Smooth muscle cell of the brain vasculature (primary cell): Measurements from ENCODE around the gene DNAJB7.
A peak's percentile ranks its signal among the peaks of the same experiment; 100 is the strongest.
"Not testable (repeated sequence)": the region's sequence is repeated elsewhere in the genome, so short reads cannot be mapped to it uniquely, and the experiment has no call there.

Experiments used
- DNase-seq: peaks from one replicate; pipeline ENCODE4 v3.0.0-alpha.2; 2012; ENCODE audit warnings: low read depth, low spot score

DNAJB7 gene

GRCh38 chr22:40844951-40845350 is 17.0 kb downstream of the DNAJB7 start:
- no peak for DNase-seq

- DNase-seq: no peak
Measured at GRCh38 chr22:40838486-40838885, 23.4 kb downstream of the DNAJB7 start.

GRCh38 chr22:40834619-40835018 is 27.3 kb downstream of the DNAJB7 start:
- no peak for DNase-seq

- no peak for DNase-seq
Measured at GRCh38 chr22:40829131-40829530, 32.8 kb downstream of the DNAJB7 start.

GRCh38 chr22:40826984-40827741 is 34.8 kb downstream of the DNAJB7 start:
- DNase-seq: no peak

GRCh38 chr22:40826292-40826691 is 35.6 kb downstream of the DNAJB7 start:
- DNase-seq: not testable (repeated sequence)

- no peak for DNase-seq
Measured at GRCh38 chr22:40823426-40823825, 38.5 kb downstream of the DNAJB7 start.

- DNase-seq: no peak
Measured at GRCh38 chr22:40819599-40820140, 42.2 kb downstream of the DNAJB7 start.

GRCh38 chr22:40818747-40819598 is 42.9 kb downstream of the DNAJB7 start, which contains the start of gene SLC25A17:
Gene SLC25A17, minus strand, starts transcription at chr22:40819346. Its CDS starts 98 bp downstream, at chr22:40819248.
- DNase-seq: peak; percentile 35

GRCh38 chr22:40818192-40818746 is 43.6 kb downstream of the DNAJB7 start:
- DNase-seq: no peak

GRCh38 chr22:40817737-40818136 is 44.2 kb downstream of the DNAJB7 start:
- no peak for DNase-seq

GRCh38 chr22:40813912-40814315 is 48.0 kb downstream of the DNAJB7 start:
- no peak for DNase-seq
